ENCODE results near the gene VASP.

VASP gene

DNA sequence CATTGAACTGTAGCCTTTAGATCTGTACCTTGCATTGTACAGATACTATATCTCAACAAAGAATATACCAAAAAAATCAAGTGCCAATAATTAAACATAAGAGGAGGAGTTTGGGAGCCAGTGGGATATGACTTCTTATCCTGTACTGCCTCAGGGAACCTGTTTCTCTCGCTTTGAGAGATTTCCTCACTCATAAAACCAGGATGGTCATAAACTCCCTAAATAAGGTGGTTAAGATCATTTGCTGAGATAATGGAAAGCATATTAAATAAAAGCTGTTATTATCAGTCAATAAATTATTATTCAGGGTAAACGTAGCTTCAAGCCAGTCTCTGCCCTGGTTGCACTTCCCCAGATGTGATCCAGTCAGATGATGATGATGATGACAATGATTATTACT, 60.3 kb downstream of the VASP start:
- TF ChIP-seq EZH2phosphoT487 (IDR thresholded peaks at IDR 0.05; ENCODE audit: borderline replicate concordance): no peak
- TF ChIP-seq, protein P1, sequence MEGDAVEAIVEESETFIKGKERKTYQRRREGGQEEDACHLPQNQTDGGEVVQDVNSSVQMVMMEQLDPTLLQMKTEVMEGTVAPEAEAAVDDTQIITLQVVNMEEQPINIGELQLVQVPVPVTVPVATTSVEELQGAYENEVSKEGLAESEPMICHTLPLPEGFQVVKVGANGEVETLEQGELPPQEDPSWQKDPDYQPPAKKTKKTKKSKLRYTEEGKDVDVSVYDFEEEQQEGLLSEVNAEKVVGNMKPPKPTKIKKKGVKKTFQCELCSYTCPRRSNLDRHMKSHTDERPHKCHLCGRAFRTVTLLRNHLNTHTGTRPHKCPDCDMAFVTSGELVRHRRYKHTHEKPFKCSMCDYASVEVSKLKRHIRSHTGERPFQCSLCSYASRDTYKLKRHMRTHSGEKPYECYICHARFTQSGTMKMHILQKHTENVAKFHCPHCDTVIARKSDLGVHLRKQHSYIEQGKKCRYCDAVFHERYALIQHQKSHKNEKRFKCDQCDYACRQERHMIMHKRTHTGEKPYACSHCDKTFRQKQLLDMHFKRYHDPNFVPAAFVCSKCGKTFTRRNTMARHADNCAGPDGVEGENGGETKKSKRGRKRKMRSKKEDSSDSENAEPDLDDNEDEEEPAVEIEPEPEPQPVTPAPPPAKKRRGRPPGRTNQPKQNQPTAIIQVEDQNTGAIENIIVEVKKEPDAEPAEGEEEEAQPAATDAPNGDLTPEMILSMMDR (conservative IDR thresholded peaks at IDR 0.05; ENCODE audit: low read length): no peak
- Histone ChIP-seq H3K79me2 (ENCODE audit: insufficient read depth, low read length) (peaks cover 13% of the 10 kb centered on the region; the same call in 1 of the 2 replicates), H3K9ac (ENCODE audit: low read depth, low read length, poor library complexity, severe bottlenecking) (no peak overlapping the region), H3K4me3 (ENCODE audit: low read length, poor library complexity, severe bottlenecking) (no peak overlapping the region), H4K20me1 (ENCODE audit: insufficient read depth, low read length, poor library complexity, severe bottlenecking) (peaks cover 8% of the 10 kb centered on the region), H3K9me2 (replicated peaks; ENCODE audit: low read depth, low read length) (no peaks in the 10 kb centered on the region), H3K9me3 (ENCODE audit: insufficient read depth, low read depth, low read length) (no peaks in the 10 kb centered on the region), H3K36me3 (ENCODE audit: insufficient read depth, low read length) (no peaks in the 10 kb centered on the region), H3K27me3 (ENCODE audit: insufficient read depth, low read length, poor library complexity, severe bottlenecking) (no peaks in the 10 kb centered on the region), H3K4me2 (ENCODE audit: low read depth, low read length, poor library complexity, severe bottlenecking) (no peak overlapping the region), H3F3A (ENCODE audit: low read depth) (no peaks in the 10 kb centered on the region), H3K4me1 (ENCODE audit: insufficient read depth, low read length, poor library complexity, severe bottlenecking) (no peaks in the 10 kb centered on the region), H2AFZ (ENCODE audit: low read length) (no peak overlapping the region)

GRCh38 chr19:45568732-45569131, 61.5 kb downstream of the VASP start:
- H3K36me3 ChIP-seq (ENCODE audit: insufficient read depth, low read length): no peaks in the 10 kb centered on the region
- no peak overlapping the region for H3K4me3 ChIP-seq (ENCODE audit: low read length, poor library complexity, severe bottlenecking)
- H4K20me1 ChIP-seq (ENCODE audit: insufficient read depth, low read length, poor library complexity, severe bottlenecking): peaks cover 8% of the 10 kb centered on the region
- H3F3A ChIP-seq (ENCODE audit: low read depth): no peaks in the 10 kb centered on the region
- no peaks in the 10 kb centered on the region for H3K9me2 ChIP-seq (replicated peaks; ENCODE audit: low read depth, low read length)
- no peaks in the 10 kb centered on the region for H3K9me3 ChIP-seq (ENCODE audit: insufficient read depth, low read depth, low read length)
- TF ChIP-seq, protein P1 (conservative IDR thresholded peaks at IDR 0.05; ENCODE audit: low read length): no peak
- peaks cover 13% of the 10 kb centered on the region; the same call in 1 of the 2 replicates for H3K79me2 ChIP-seq (ENCODE audit: insufficient read depth, low read length)
- no peak overlapping the region for H2AFZ ChIP-seq (ENCODE audit: low read length)
- no peak overlapping the region for H3K4me2 ChIP-seq (ENCODE audit: low read depth, low read length, poor library complexity, severe bottlenecking)
- no peaks in the 10 kb centered on the region for H3K27me3 ChIP-seq (ENCODE audit: insufficient read depth, low read length, poor library complexity, severe bottlenecking)
- H3K4me1 ChIP-seq (ENCODE audit: insufficient read depth, low read length, poor library complexity, severe bottlenecking): no peaks in the 10 kb centered on the region
- H3K9ac ChIP-seq (ENCODE audit: low read depth, low read length, poor library complexity, severe bottlenecking): no peak overlapping the region

GRCh38 chr19:45569619-45570421, 62.5 kb downstream of the VASP start:
- Histone ChIP-seq H3K9me3 (ENCODE audit: insufficient read depth, low read depth, low read length) (no peaks in the 10 kb centered on the region), H3K9me2 (replicated peaks; ENCODE audit: low read depth, low read length) (no peaks in the 10 kb centered on the region), H3K27me3 (ENCODE audit: insufficient read depth, low read length, poor library complexity, severe bottlenecking) (no peaks in the 10 kb centered on the region), H3K79me2 (ENCODE audit: insufficient read depth, low read length) (peaks cover 14% of the 10 kb centered on the region; the same call in 1 of the 2 replicates), H3K4me1 (ENCODE audit: insufficient read depth, low read length, poor library complexity, severe bottlenecking) (no peaks in the 10 kb centered on the region), H3F3A (ENCODE audit: low read depth) (no peaks in the 10 kb centered on the region), H3K4me2 (ENCODE audit: low read depth, low read length, poor library complexity, severe bottlenecking) (no peak overlapping the region), H3K36me3 (ENCODE audit: insufficient read depth, low read length) (no peaks in the 10 kb centered on the region), H2AFZ (ENCODE audit: low read length) (no peak overlapping the region), H3K9ac (ENCODE audit: low read depth, low read length, poor library complexity, severe bottlenecking) (no peak overlapping the region), H4K20me1 (ENCODE audit: insufficient read depth, low read length, poor library complexity, severe bottlenecking) (peaks cover 8% of the 10 kb centered on the region), H3K4me3 (ENCODE audit: low read length, poor library complexity, severe bottlenecking) (no peak overlapping the region)
- TF ChIP-seq, protein P1 (conservative IDR thresholded peaks at IDR 0.05; ENCODE audit: low read length): peak; percentile 89
- no peak for TF ChIP-seq EZH2phosphoT487 (IDR thresholded peaks at IDR 0.05; ENCODE audit: borderline replicate concordance)
